Stimulated activated CD8-positive, alpha-beta memory T cell treated with anti-CD3 and anti-CD28 coated beads, Interleukin-4, amount 100 ng/mL, for 24 hours (primary cell): ENCODE measurements around the gene IFNGR2.
"Not testable (repeated sequence)": the region's sequence is repeated elsewhere in the genome, so short reads cannot be mapped to it uniquely, and the experiment has no call there.

Experiments used
- DNase-seq: peaks from one replicate; pipeline ENCODE4 v3.0.0-alpha.2; 2020; ENCODE audit warnings: low read depth

The IFNGR2 gene

GRCh38 chr21:33402001-33402979, 923 bp upstream of the IFNGR2 start:
- no peak for DNase-seq

DNA sequence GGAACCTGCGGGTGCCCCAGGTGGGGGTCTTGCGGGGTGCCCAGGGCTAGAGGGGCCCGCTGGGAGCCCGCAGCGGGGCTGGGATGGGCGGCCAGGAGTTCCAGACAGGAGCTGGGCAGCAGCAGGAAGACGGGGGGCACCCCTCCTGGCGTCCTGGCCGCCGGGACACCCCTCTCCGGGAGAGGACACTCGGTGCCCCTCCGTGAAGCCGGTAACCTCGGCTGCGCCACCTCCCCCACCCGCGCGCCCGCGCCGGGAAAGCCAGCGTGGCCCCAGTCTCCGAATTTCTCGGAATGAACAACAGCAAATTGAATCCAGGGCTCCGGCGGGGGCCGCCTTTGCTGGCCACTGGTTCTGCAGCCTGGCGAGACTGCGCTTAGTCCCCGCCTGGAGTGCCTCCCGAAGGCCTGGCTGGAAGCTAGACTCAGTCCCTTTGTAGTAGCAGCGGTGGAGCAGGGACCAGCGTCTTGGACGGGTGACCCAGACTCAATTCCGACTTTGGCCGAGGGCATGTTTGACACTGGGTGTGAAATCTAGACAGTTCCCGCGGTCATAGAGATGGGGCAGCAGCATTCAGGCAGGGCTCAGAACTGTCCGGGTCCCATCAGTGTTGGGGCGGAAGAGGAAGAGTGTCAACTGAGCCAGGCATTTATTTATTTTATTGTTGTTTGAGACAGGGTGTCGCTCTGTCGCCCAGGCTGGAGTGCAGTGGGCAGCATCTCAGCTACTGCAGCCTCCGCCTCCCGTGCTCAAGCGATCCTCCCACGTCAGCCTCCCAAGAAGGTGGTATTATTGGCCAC, 773 bp downstream of the IFNGR2 start:
- no peak for DNase-seq

DNA sequence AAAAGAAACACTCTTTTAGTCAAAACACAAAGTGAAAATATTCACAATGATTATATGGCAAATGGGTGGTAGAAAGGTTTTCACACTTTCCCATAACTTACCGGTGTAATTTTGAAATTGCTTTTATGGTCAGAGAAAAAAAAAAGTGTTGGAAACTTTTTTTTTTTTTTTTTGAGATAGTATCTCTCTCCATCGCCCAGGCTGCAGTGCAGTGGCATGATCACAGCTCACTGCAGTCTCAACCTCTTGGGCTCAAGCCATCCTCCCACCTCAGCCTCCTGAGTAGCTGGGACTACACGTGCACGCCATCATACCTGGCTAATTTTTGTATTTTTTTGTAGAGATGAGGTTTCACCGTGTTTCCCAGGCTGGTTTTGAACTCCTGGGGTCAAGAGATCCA, 3.3 kb downstream of the IFNGR2 start:
- DNase-seq: no peak

GRCh38 chr21:33411949-33412430, 8.8 kb downstream of the IFNGR2 start:
- DNase-seq: no peak

- DNase-seq: not testable (repeated sequence)
These were observed 9.2 kb downstream of the IFNGR2 start for GRCh38 chr21:33412439-33412831.

DNA sequence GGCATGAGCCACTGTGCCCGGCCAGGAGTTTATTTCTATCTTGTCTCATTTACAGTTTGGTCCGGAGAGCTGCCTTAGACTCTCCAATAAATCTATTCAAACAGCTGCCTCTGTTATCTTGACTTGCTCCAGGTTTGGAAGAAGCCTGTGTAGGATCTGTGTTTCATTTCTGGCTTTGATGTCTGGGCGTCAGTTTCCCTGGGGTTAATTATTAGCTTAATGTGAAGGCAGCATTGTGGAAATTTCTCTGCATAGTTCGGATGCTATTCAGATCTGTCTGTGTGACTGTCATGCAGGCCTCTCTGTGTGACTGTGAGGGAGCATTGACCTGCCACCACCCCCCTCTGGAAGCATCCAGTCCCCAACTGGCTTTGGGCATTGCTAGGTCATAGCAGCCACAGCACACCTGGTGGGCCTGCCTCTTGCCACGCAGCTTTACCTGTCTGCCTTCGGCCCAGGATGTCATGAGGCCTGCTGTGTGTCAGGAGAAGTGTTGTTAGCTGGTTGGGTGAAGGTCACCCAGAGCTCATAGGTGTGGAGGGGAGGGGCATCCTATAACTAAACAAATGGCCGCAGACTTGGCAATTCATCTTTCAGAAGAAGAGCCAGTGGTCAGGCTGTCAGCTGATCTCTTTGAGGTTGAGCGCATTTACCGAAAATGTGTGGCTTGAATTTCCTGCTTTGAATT, 9.8 kb downstream of the IFNGR2 start:
- no peak for DNase-seq

DNA sequence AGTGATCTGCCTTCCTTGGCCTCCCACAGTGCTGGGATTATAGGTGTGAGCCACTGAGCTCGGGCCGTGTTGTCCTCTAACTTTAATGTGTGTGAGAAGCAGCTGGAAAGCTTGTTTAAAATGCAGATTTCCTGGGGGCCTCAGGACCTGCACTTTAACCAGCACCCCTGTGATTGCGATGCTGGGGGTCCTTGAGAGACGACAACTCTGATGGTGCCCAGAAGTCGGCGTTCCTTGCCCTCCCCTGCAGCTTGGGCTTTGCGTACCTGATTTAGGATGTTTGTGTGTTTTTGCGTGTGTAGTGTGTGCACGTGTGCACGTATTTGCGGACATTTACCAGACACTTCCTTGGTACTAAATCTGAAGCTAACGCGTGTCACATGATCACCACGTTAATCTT, 10.9 kb downstream of the IFNGR2 start:
- no peak for DNase-seq

DNA sequence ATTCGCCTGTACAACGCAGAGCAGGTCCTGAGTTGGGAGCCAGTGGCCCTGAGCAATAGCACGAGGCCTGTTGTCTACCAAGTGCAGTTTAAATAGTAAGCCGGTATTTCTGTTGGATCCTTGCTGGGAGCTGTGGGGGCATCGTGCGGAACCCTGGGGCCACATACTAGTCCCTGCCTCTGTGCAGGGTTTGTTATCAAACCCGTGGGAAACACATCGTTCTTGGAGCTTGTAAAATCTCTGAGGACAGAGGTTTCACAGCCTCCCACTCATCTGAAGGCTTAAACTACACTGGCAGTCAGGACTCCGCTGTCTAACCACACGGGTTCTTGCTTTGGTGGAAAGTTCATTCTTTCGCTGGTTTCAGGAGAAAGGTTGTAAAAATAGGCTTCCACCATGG, 11.7 kb downstream of the IFNGR2 start:
- no peak for DNase-seq

- no peak for DNase-seq
These were observed 15.5 kb downstream of the IFNGR2 start for GRCh38 chr21:33418691-33419090.

DNA sequence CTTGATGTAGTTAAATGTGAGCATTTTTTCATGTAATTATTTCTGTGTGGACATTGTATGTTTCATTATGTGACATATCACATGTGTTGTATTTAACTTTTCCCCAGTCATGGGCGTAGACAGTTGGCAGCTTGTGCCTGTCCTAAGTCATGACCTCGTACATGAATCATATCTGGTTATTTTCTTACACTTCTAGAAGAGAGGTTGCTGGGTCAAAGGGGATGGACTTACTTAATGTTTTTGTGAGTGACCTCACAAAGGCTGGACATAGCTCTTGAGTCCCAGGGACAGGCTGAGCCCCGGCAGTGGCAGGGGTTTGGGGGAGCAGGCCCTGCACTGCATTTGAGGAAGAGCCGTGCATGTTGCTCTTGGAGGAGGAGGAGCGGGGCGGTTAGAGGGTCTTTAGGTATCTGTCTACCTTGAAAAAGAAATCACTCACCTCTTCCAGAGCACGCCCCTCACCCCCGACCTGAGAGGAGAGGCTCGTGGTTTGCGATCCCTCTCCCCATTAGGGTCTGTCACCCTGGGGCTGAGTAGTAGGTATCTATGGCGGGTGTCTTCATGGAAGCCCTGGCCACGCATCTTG, 16.4 kb downstream of the IFNGR2 start:
- no peak for DNase-seq

- DNase-seq: no peak
These were observed 18.6 kb downstream of the IFNGR2 start for GRCh38 chr21:33421713-33422393.

DNA sequence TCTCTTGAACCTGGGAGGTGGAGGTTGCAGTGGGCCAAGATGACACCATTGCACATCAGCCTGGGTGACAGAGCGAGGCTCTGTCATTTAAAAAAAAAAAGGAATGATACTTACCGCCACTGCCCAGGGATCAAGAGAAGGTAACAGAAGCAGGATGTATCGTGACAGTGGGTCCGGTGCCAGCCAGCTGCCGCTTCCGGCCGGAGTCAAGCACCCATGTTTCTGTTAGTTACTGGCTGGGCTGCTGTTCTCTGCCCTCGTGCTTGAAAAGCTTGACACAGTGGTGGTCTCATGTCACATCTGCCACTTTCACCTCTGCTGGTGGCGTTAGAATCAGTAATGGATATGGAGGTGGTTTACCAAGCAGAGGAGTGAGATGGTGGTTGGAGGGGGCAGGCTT, 21.0 kb downstream of the IFNGR2 start:
- no peak for DNase-seq

DNA sequence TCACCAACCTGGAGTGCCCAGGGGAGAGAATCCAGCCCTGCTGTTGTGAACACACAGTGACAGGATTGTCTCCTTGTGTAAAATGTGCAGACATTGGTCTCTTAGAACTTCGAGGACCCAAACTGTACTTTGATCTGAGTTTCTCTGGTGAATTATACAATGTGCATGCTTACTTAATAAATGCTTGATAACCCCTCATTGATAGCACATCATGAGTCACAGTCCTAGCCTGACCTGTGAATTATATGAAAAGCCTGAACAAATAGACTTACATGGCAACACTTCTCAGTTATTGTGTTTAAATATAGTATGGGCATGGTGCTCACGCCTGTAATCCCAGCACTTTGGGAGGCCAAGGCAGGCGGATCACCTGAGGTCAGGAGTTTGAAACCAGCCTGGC, 22.6 kb downstream of the IFNGR2 start:
- DNase-seq: no peak

GRCh38 chr21:33427051-33427450, 23.8 kb downstream of the IFNGR2 start:
- no peak for DNase-seq

GRCh38 chr21:33428669-33429068, 25.5 kb downstream of the IFNGR2 start:
- DNase-seq: no peak

- no peak for DNase-seq
These were observed 27.6 kb downstream of the IFNGR2 start for GRCh38 chr21:33430858-33431257.

- DNase-seq: no peak
These were observed 29.3 kb downstream of the IFNGR2 start for GRCh38 chr21:33432496-33432895.

DNA sequence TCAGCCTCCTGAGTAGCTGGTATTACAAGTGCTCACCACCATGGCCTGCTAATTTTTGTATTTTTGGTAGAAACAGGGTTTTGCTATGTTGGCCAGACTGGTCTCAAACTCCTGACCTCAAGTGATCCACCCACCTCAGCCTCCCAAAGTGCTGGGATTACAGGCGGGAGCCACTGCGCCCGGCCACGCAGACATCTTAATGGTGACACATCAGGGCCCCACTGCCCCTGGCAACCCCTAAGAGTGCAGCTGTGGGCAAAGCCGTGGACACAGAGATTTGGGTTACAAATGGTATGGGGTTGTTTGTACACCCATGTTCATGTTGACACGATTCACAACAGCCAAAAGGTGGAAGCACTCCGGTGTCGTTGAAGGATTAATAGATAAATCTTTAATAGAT, 29.8 kb downstream of the IFNGR2 start:
- DNase-seq: no peak

- DNase-seq: no peak
These were observed 30.4 kb downstream of the IFNGR2 start for GRCh38 chr21:33433425-33434114.

GRCh38 chr21:33434770-33435360, 31.7 kb downstream of the IFNGR2 start:
- DNase-seq: no peak
